Mucosa of gallbladder (tissue), 1 donor: ENCODE results near the gene NLRP1. TPM values are rescaled to one million over a fixed set of nuclear protein-coding genes. Genes with fewer than 3 reads are reported as not detected.

Experiments
- DNase-seq: peaks from one replicate; pipeline ENCODE4 v3.0.0-alpha.2; 2020; ENCODE audit warnings: low spot score
- total RNA-seq: library from RNA; stranded (reverse); gene quantifications from one replicate; pipeline ENCODE4 v1.2.1, GENCODE V29; 2021
- donor health status: DM: no; HTN: no; CAD: no.

Gene NLRP1
- total RNA-seq, 1 donor from 2014 or later: 27.0 TPM

DNA sequence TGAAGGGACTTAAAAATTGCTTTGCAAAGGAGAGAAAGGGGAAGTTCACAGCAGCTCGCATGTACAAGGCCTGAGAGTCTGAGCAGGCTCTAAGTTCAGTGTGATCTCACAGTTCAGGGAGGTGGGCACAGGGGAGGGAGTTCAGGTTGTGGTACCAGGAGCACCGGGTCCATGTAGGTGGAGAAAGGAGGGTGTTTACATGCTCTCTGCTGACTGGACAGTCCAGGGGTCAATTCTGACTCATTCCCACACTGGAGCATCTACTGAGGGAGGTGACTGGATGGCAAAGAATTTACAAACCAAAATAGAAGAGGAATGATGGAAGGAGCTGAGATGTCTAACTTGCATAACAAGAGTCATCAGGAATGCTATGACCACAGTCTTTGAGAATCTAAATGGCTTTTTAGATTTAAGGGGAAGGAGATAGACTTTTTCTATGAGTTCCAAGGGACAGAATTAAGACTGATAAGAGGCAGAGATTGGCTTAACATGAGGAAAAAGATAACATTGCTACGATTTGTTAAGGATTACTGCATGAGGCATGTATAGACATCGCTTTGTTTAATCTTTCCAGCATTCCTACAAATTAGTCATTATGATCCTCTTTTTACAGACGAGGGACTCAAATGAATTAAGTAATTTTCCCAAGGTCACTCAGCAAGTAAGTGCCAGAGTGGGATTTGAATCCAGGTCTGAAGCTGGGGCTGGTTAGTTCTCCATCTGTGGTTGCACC is 68.1 kb downstream of the NLRP1 start:
- no peak for DNase-seq

DNA sequence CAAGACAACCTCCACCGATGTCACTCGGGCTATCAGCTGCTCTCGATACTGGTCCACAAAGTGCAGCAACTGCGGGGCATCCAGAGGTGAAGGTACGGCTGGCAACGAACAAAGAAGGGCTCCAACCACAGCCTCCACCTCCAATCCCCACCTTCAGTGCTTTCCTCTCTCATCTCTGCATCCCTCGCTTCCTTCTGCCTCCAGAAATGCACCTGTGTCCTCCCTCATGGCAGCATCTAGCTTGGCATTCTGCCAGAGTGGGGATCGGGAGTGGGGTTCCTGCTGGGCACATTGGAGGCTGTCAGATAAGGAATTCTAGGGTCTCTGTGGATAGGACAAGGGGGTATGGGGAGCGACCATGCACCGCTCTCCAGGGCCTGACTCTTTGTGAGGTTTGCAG is 69.3 kb downstream of the NLRP1 start:
- DNase-seq: no peak

DNA sequence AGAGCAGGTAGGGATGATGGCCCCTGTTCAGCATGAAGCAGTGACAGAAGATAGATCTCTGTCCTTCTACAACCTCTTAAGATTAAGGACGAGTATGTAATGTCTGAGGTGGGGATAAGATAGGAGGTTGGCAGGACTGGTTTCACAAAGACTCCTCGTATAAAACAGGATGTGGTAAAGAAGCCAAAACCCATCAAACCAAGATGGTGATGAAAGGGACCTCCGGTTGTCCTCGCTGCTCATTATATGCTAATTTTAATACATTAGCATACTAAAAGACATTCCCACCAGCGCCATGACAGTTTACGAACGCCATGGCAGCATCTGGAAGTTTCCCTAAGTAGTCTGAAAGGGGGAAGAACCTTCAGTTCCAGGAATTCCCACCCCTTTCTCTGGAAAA is 70.7 kb downstream of the NLRP1 start:
- DNase-seq: no peak

DNA sequence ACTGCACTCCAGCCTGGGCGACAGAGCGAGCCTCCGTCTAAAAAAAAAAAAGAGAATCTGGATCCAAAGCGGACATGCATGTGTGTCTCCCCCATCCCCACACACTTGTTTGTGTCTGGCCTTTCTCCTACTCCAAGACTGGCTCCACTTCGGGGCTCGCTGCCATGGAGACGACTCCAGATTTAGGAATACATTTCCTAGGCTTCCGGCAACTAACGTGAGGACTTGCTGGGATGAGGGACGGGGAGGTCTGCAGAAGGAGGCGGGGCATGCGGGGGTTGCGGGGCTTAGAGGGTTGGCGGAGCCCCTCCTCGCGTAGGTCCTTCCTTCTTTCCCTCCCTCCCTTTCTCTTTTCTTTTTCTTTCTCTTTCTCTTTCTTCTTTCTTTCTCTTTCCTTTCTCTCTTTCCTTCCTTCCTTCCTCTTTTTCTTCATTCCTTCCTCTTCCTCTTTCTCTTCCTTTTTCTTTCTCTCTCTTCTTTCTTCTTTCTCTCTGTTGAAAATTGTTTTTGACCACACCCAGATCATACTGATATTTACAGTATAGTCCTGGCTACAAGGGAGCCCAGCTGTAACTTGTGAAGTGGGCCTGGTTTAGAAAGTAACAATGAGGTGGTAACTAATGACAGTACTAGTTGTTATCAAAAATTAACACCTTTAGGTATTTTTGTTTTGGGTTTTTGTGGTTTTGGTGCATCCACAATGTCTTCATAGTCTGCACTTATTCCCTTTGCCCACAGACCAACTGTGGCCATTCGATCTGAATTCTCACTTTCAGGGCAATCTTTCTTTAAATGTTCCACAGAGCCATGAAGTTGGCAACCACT is 72.7 kb downstream of the NLRP1 start:
- DNase-seq: no peak

DNA sequence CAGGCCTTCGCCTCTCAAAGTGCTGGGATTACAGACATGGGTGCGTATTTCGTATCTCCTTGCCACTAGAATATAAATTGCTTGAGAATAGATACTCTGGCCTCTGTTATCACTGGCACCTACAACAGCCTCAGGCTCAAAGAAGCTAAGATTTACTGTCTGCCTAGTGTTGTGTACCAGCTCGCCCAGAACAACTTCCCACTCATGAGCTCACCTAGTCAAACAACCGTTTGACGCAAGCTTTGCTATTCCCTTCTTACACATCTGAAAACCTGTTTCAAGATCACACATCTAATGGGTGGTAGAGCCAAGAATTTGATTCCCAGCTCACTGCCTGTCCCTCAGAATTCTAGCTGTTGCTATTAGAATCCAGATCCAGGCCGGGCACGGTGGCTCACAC is 73.5 kb downstream of the NLRP1 start:
- no peak for DNase-seq

DNA sequence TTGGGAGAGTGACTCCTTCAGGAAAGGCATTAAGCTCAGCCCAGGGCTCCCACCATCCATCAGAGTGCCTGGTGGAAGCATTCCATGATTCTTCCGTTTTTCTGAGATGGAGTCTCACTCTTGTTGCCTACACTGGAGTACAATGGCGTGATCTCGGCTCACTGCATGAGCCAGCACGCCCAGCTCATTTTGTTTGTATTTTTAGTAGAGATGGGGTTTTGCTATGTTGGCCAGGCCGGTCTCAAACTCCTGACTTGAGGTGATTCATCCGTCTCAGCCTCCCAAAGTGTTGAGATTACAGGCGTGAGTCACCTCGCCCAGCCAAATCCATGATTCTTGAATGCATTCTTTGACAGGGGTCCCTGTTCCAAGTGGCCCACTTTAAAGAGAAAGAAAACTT is 74.8 kb downstream of the NLRP1 start:
- no peak for DNase-seq

DNA sequence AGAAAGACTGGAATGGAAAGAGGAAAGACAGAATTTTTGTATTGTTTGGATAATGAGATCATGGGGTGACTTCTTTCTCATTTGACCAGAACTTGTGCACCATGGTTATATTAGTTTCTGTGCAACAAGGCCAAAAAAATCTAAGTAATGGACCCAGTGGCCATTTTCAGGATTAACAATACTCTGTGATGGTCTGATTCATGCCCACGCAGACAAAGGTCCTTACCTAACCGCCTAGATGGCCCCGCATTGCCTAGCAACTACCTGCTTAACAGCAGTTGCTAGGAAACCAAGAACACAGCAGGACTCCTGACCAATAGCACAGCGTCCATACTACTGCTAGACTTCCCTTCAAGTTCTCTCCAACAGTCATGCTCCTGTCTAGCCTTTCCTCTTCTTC is 75.5 kb downstream of the NLRP1 start:
- DNase-seq: no peak

DNA sequence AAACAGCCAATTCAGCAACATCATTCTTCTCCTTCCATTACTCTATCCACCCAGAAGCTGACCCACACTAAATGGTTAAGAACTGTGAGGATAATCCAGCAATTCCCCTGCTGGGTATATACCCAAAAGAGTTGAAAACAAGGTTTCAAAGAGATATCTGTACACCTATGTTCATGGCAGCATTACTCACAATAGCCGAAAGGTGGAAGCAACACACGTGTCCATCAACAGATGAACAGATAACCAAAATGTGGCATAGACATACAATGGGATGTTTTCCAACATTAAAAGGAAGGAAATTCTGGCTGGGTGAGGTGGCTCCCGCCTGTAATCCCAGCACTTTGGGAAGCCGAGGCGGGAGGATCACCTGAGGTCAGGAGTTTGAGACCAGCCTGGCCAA is 78.0 kb downstream of the NLRP1 start:
- DNase-seq: no peak

DNA sequence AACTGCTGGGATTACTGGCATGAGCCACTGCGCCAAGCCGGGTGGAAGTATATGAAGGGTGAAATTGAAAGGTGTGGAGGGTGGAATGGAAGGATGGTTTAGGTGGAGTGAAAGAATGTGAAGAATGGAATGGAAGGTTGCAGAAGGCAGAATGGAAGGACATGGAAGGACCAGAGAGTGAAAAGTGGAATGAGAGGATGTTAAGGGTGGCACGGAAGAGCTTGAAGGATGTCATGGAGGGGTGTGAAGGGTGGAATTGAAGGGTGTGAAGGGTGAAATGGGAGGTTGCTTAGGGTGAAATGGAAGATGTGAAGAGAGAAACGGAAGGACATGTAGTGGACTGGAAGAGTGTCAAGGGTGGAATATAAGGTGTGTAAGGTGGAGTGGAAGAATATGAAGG is 81.8 kb downstream of the NLRP1 start:
- no peak for DNase-seq

DNA sequence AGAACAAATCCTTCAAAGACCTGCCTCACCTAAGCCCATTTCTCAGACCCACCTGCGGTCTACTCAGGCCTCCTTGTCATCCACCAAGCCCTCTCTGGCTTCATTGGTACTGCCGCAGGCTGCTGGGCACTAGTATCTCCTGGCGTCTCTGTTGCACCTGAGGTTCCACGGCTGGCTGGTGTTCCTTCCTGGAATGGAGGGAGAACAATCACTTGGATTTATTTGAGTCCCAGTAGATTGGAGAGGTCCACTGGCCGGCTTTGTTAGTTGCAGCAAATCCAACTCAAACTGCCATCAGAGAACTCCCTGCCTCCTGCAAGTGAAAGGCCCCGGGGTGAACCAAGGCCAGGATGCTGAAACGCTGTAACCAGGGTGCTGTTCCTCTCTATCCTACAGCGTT is 82.6 kb downstream of the NLRP1 start:
- DNase-seq: no peak

DNA sequence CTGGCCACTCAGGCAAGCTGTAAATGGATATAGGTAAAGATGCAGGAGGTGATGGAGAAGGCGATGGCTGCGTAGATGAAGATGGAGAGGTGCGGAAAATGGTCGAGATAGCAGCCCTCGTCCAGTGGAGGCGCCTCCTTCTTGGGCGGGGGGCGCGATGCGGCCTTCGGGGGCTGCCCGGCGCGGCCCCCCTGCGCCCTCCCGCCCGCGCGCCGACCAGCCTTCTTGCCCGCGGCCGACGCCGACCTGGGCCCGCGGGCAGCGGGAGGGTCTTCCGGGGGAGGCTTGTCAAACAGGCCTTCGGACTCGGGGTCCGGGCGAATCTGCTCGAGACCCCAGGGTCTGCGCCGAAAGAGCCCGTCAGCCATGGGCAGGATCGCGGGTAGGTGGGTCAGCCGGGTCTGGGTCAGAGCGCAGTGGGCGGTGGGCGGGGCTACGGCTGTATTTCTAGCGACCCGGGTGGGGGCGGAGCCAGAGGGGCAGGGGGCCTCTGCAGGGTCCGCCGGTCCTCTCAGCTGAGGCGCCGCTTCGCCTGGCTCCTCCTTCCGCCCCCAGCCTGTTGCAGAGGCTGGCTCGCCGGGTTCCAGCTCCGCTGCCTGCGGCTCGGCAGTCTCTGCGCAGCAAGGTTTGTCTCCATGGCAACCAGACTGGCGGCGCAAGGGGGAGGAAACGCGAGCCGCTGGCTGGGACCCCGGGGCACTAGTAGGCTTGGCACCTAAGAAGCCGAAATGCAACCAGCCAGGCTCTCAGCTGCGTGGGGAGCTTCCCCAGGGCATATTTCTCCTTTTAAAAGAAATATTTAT is 83.5 kb downstream of the NLRP1 start:
- peak; percentile 72 for DNase-seq

DNA sequence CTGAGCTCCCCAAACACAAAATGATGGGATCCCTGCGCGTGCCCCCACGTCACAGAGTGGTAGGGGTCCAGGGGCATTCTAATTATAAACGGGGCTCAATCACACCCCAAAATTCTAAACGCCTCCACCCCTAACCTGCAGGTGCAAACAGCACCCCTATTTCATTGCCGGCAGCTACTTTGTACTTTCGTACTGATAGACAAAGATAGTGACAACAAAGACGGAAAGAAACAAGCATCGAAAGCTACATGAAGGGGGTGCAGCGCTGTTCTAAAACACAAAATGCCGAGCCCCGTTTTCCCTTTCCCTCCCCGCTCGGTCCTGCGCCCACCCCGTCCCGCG is 84.1 kb downstream of the NLRP1 start:
- DNase-seq: no peak

DNA sequence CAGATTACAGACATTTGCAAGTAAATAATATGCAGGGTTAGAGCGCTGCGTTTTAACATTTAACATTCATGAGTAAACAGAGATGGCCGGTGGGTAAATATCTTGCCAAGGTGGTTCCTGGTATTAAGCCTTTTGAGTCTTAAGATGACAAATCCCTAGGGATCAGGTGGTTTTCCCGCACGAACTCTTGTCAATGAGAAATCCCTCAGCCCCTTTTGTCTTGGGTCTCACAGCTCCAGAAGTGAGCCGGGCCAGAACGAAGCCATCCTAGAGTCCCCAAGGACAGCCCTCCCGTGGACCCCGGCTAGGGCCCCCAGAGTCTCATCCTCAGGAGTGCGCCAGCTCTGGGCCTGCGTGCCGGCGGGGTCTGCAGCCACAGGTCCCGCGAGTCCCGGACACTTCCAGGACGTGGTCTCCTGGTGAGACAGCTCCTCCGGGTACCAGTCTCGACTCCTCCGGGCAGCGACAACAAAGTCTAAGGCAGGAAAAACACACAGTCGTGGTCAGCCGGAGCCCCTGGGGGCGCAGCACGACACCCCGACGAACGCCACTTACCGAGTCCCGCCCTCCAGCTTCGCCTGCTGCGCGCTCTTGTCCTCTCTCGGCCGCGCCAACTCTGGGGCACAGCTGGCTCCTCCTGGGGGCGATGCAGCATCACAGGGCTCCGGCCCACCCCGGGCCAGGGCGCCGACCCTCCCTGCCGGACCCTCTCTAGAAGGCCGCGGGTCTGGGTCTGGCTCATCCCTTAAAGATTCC is 84.7 kb downstream of the NLRP1 start:
- no peak for DNase-seq

DNA sequence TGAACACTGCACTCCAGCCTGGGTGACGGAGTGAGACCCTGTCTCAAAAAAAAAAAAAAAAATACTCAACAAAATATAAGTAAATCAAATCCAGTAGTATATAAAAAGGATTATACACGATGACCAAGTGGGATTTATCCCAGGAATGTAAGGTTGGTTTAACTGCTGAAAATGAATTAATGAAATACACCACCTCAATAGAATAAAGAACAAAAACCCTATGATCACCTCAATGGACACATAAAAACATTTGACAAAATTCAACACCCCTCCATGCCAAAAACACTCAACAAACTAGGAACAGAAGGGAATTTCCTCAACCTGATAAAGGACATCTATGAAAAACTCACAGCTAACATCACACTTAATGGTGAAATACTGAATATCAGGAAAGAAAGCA is 91.3 kb downstream of the NLRP1 start:
- DNase-seq: no peak

DNA sequence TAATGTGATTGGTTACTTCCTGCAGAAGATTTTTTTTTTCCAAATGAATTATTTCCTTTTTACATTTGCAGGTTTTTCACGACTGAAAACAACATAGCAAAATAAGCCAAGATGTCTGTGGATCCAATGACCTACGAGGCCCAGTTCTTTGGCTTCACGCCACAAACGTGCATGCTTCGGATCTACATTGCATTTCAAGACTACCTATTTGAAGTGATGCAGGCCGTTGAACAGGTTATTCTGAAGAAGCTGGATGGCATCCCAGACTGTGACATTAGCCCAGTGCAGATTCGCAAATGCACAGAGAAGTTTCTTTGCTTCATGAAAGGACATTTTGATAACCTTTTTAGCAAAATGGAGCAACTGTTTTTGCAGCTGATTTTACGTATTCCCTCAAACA is 95.6 kb downstream of the NLRP1 start:
- no peak for DNase-seq

DNA sequence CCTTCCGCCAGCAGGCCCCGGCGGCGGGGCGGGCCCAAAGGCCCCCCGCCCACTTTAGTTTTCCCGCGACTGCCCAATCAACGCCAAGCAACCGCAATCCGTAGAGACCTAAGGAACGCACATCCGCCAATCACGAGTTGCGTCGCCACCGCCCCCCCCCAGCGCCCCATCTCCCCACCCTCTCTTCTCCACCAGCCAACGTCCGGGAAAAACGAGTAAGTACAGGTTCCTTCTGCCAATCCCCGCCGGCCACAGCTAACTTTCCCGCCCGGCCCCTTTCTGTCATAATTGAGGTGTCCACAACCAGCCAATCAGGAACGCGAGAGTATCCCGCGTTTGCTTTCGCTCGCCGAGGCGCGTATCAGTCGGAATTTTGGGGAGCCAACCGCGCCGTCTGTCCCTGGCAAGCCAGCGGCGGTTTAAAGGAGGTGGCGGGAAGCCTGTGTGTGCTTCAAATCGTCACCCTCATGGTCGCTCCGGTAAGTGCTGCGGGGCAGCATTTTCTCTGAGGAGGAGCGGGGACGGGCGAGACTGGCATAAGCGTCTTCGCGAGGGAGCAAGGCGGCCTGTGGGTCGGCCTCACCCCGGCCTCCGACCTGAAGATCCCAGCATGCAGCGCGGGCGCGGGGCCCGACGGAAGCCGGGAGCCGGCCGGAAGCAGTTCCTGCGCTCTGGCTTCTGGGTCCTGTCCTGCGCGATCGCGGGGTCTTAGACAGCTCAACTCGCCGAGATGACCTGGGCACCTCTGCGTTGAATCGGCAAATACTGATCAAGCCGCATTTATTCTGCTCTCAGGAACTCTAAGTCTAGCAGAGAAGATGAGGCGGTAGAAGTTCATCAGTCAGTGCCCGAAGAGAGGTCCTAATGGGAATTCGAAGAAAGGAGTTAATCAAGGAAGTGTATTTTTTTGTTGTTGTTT is 97.8 kb downstream of the NLRP1 start, which contains the start of gene MIS12:
TSS of gene MIS12 (plus strand) at position 361 of the 919 bp plus-strand sequence. CDS start 2,297 bp downstream, outside the sequence.
- DNase-seq: peak; percentile 99

DNA sequence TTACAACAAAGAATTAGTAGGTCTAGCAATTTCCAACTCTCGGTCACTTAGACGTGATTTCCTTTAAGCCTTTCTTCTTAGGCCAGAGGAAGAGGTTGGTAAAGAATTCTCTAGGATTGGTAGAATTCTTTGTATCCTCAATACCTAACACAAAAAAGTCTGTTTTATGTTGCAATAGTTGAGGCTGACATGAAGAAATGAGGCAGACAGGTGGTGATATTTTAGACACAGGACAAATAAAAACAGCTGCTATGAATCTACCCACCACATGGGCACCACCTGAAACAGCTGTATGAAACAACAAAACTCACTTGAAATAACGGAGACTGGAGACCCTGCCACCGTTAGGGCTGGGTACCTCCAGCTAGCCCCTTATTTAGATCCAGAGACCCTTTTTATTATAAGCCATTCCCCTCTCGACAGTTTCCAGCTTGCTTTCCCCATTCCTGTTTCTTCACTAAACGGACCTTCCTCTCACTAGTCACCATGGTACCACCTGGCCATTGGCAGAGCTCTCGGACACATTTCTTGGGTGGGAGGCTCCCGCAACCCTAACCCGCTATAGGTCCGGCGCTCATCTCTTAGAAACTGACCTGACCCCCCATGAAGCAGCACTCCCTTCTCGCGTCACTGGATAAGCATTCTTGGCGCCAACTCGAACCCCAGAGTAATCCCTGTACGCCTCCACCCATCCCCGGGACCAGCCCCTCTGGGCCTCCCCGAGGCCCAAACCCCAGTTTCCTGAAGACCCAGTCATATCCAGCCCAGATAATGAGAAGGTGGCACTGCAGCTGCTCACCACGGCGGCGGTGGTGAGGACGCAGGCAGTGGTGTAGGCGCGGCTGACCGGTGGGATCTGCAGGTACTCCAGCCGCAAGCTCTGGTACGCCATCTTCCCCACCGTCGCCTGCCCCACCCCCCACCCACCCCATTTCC is 98.8 kb downstream of the NLRP1 start, which contains the start of gene DERL2:
TSS of gene DERL2 (minus strand) at position 909 of the 936 bp plus-strand sequence. CDS start at position 892, 17 bp downstream.
- no peak for DNase-seq

DNA sequence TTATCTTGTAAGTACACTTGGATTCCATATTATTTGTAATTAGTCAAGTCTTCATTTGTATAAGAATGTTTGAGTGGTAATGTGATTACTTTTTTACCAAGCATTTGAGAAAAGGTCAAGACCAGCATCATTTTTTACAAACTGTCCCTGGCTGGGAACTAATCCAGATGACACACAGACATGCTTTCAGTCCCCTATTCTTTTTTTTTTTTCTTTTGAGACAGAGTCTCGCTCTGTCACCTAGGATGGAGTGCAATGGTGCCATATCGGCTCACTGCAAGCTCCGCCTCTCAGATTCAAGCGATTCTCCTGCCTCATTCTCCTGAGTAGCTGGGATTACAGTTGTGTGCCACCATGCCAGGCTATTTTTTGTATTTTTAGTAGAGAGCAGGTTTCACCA is 102.9 kb downstream of the NLRP1 start:
- DNase-seq: no peak

DNA sequence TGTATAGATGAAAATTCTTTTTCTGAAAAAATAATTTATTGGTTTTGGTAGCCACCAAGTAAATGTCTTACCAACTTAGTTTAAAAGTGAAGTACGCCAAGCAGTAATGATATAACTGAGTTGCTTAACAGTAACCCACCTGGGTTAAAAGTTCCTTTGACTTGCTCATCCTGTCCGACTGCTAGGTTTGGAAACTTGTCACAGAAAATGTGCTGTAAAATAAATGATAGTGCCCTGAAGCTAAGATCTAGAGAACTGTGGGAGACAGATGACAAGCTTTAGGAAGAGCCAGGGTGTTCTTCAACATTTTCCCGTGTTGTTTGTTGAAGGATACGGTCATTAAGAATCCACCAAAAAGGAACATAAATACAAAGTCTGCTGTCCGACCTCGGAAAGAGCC is 103.3 kb downstream of the NLRP1 start:
- no peak for DNase-seq
